Right atrium auricular region (tissue), 2 donors: Measurements from ENCODE around the gene LAMC2. TPM values are rescaled to one million over a fixed set of nuclear protein-coding genes. Genes with fewer than 3 reads are reported as not detected.
A peak's percentile ranks its signal among the peaks of the same experiment; 100 is the strongest.

Experiments used
- DNase-seq: peaks from one replicate; pipeline ENCODE4 v3.0.0-alpha.2; 2019; ENCODE audit warnings: low spot score
- H3K27ac ChIP-seq, 2 donors: fragments of 200-600 bp; sonication (generic); 1 replicate in 1 of 2; 2 replicates in 1 of 2; pipeline ENCODE4 v1.5.1; 2016 to 2019
- H3K27me3 ChIP-seq, 2 donors: fragments of 200-600 bp; sonication (generic); one replicate each; pipeline versions ENCODE4 v1.5.1 to v1.6.0; 2017 to 2019
- H3K36me3 ChIP-seq: fragments of 200-600 bp; sonication (generic); one replicate; pipeline ENCODE4 v1.5.1; 2016
- H3K4me1 ChIP-seq, 2 donors: fragments of 200-600 bp; sonication (generic); one replicate each; pipeline versions ENCODE4 v1.5.1 to v1.6.0; 2017 to 2019
- H3K4me3 ChIP-seq, 2 donors: fragments of 200-600 bp; sonication (generic); 1 replicate in 1 of 2; 2 replicates in 1 of 2; pipeline ENCODE4 v1.5.1; 2017 to 2019; ENCODE audit warnings: mild to moderate bottlenecking in 1 of 2, moderate library complexity in 1 of 2
- H3K9me3 ChIP-seq, 2 donors: fragments of 200-600 bp; sonication (generic); one replicate each; pipeline ENCODE4 v1.5.1; 2019
- total RNA-seq, 2 donors: library from RNA; depleted of rRNA; stranded (reverse); fragments of >200 nt; gene quantifications; one replicate each; pipeline ENCODE4 v1.1.0, GENCODE V29; 2016
- TF ChIP-seq, protein P1 (sequence below), 2 donors: fragments of 200-600 bp; sonication (generic); IDR thresholded peaks; one replicate each; pipeline ENCODE4 v1.5.1; 2019; ENCODE audit warnings: antibody characterized with exemption in 2 of 2

Gene LAMC2
- total RNA-seq, 2 donors from 2014 or later, result 2.6 to 4.9 TPM

DNA sequence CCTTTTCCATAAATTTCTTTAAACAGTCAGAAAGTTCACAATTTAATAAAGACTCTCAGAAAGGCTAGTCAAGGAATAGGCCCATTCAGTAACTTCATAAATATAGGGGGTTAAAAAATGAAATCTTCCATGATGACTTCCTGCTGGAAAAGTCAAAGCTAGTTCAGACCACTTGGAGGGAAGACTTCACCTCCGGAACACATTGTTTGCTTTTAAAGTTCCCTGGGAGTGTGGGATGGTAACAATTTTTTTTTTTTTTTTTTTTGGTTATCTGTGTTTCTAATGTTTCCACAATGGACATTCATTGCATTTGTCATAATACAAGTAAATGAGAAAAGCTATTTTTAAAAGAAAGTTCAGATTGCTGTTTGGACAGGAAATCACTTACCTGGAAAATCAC lies 18.4 kb upstream of the LAMC2 start:
- Histone ChIP-seq H3K9me3 (no peaks in the 10 kb centered on the region), H3K36me3 (no peaks in the 10 kb centered on the region), H3K27ac (no peak overlapping the region), H3K4me1 (no peaks in the 10 kb centered on the region), H3K27me3 (no peaks in the 10 kb centered on the region), H3K4me3 (no peak overlapping the region)
- TF ChIP-seq, protein P1, sequence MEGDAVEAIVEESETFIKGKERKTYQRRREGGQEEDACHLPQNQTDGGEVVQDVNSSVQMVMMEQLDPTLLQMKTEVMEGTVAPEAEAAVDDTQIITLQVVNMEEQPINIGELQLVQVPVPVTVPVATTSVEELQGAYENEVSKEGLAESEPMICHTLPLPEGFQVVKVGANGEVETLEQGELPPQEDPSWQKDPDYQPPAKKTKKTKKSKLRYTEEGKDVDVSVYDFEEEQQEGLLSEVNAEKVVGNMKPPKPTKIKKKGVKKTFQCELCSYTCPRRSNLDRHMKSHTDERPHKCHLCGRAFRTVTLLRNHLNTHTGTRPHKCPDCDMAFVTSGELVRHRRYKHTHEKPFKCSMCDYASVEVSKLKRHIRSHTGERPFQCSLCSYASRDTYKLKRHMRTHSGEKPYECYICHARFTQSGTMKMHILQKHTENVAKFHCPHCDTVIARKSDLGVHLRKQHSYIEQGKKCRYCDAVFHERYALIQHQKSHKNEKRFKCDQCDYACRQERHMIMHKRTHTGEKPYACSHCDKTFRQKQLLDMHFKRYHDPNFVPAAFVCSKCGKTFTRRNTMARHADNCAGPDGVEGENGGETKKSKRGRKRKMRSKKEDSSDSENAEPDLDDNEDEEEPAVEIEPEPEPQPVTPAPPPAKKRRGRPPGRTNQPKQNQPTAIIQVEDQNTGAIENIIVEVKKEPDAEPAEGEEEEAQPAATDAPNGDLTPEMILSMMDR (IDR thresholded peaks at IDR 0.05), result no peak
- DNase-seq, result no peak

DNA sequence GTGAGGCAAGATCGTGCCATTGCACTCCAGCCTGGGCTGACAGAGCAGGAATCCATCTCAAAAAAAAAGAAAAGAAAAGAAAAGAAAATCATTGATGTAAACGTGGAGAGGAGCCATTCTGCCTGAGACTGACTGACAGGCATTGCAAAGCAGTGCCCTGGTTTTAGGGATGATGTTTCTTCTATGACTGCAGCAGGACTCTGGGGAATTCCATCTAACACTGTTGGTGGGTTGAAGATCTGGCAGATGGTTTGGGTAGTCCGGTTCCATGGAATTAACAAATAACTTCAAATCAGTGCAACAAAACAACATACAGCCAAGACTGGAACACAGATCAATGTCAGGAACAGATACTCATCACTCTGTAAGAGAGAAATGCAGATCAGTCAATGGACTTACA lies 17.8 kb upstream of the LAMC2 start:
- H3K4me3 ChIP-seq, result no peak overlapping the region
- H3K27ac ChIP-seq, result no peak overlapping the region
- H3K27me3 ChIP-seq, result no peaks in the 10 kb centered on the region
- DNase-seq, result no peak
- no peaks in the 10 kb centered on the region for H3K9me3 ChIP-seq
- TF ChIP-seq, protein P1 (IDR thresholded peaks at IDR 0.05), result no peak
- no peaks in the 10 kb centered on the region for H3K36me3 ChIP-seq
- no peaks in the 10 kb centered on the region for H3K4me1 ChIP-seq

DNA sequence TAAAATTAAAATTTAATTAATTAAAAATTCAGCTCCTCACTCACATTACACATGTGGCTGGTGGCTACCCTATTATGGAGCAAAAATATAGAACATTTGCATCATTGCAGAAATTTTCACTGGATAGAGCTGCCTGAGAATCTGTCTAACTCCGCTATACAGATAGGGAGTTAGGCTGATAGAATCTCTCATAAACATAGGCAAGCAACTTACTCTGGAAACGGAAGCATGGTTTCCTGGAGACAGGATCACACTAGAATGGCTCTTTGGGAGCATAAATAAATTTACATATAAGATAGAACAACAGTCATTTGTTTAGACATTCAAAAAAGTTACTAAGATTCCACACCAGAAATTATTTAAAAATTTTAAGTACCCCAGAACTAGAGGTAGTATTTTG lies 12.2 kb upstream of the LAMC2 start:
- TF ChIP-seq, protein P1 (IDR thresholded peaks at IDR 0.05), result no peak
- no peak for DNase-seq
- H3K27ac ChIP-seq, result no peak overlapping the region

DNA sequence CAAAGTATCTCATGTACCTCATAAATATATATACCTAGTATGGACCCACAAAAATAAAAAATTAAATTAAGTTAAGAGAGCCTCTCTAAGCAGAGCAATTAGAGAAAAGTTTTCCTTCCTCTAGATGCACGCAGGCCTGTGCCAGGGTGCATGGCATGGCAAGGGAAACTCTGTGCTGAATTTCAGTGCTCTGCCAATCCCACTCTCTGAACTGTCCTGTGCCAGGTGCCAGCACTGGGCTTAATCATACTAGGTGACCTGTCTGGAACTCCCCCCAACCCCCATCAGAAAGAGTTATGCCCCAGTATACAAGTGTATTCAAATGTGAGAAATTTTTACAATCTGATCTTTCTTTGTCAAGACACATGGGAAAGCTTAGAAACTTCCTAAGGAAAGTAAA lies 10.4 kb upstream of the LAMC2 start:
- Histone ChIP-seq H3K27me3 (no peaks in the 10 kb centered on the region), H3K4me1 (peaks cover 0 to 24% of the 10 kb centered on the region in 2 donors), H3K9me3 (no peaks in the 10 kb centered on the region), H3K4me3 (no peak overlapping the region), H3K27ac (no peak overlapping the region), H3K36me3 (no peaks in the 10 kb centered on the region)
- TF ChIP-seq, protein P1 (IDR thresholded peaks at IDR 0.05), result no peak
- DNase-seq, result no peak

More for the DNA sequence above, 12.2 kb upstream of the LAMC2 start:
- peaks cover 0 to 8% of the 10 kb centered on the region in 2 donors for H3K4me1 ChIP-seq
- H3K9me3 ChIP-seq, result no peaks in the 10 kb centered on the region
- H3K4me3 ChIP-seq, result no peak overlapping the region
- H3K36me3 ChIP-seq, result no peaks in the 10 kb centered on the region
- H3K27me3 ChIP-seq, result no peaks in the 10 kb centered on the region

DNA sequence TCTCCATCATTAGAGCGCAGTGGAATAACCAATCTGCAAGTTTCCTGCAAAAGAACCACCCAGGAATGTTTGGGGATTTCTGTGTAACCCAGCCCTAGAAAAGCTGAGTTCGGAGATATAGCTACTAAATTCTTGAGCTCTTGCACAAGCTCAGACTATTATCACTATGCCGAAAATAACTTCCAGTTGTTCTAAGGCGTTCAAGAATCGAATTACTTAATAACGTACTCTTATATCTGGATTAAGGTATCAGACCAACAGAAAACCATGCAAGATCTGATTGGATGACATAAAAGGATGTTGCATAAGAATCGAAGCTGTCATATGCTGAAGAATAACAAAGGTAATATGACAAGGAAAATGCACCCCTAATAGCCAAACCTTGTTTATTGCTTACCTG lies 7.5 kb upstream of the LAMC2 start:
- Histone ChIP-seq H3K4me3 (no peak overlapping the region), H3K4me1 (peaks cover 0 to 34% of the 10 kb centered on the region in 2 donors), H3K27ac (peak overlapping the region in 1 of 2 donors; percentile 87), H3K36me3 (no peaks in the 10 kb centered on the region), H3K9me3 (no peaks in the 10 kb centered on the region), H3K27me3 (no peaks in the 10 kb centered on the region)
- TF ChIP-seq, protein P1 (IDR thresholded peaks at IDR 0.05), result no peak
- no peak for DNase-seq

DNA sequence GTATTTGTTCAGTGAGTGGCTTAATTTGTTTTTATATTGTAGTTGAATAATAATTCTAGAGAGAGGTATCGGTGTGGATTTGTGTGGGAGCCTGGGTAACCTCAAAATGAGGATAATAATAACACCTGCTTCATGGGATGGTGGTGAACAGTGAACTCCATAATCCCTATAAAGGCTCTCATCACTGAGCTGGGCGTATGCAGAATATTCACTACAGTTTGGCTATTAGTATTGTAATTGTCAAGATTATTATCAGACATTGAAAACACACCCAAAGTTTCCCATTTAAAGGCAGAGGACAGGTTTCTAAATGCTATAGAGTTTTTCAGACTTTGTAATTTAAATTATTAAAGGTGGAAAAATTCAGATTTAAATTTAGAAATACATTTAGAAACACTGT lies 7.0 kb upstream of the LAMC2 start:
- no peak overlapping the region for H3K4me3 ChIP-seq
- peaks cover 0 to 34% of the 10 kb centered on the region in 2 donors for H3K4me1 ChIP-seq
- no peaks in the 10 kb centered on the region for H3K27me3 ChIP-seq
- no peak for DNase-seq
- H3K27ac ChIP-seq, result peak overlapping the region; percentile 72 to 87
- no peaks in the 10 kb centered on the region for H3K9me3 ChIP-seq
- H3K36me3 ChIP-seq, result no peaks in the 10 kb centered on the region
- TF ChIP-seq, protein P1 (IDR thresholded peaks at IDR 0.05), result no peak
